Nephron (organoid): Measurements from ENCODE around the gene GREM2.
A peak's percentile ranks its signal among the peaks of the same experiment; 100 is the strongest.

Experiments
- H3K27ac Mint-ChIP-seq, 3 experiments: 2 replicates each; pipeline ENCODE4 v1.8.0; 2020; ENCODE audit warnings: mixed read lengths in 3 of 3, mild to moderate bottlenecking in 2 of 3, moderate library complexity in 1 of 3
- H3K27me3 Mint-ChIP-seq: 2 replicates; pipeline ENCODE4 v1.8.0; 2021; ENCODE audit warnings: low read depth, mild to moderate bottlenecking, moderate library complexity, mixed read lengths
- H3K36me3 Mint-ChIP-seq: 2 replicates; pipeline ENCODE4 v1.8.0; 2020; ENCODE audit warnings: low read depth, mixed read lengths
- H3K4me1 Mint-ChIP-seq: 2 replicates; pipeline ENCODE4 v1.8.0; 2020; ENCODE audit warnings: mixed read lengths
- H3K4me3 Mint-ChIP-seq, 3 experiments: 2 replicates each; pipeline ENCODE4 v1.8.0; 2020; ENCODE audit warnings: mild to moderate bottlenecking in 3 of 3, mixed read lengths in 3 of 3, moderate library complexity in 2 of 3
- H3K9me3 Mint-ChIP-seq: 2 replicates; pipeline ENCODE4 v1.8.0; 2020; ENCODE audit warnings: mixed read lengths
- TF ChIP-seq, protein P1 (sequence below), 3 experiments: fragments of 200-600 bp; sonication (generic); IDR thresholded peaks; one replicate each; pipeline ENCODE4 v1.5.0; 2021; ENCODE audit warnings: antibody characterized with exemption in 3 of 3; ENCODE audit not compliant: unreplicated experiment in 3 of 3

GREM2 gene

DNA sequence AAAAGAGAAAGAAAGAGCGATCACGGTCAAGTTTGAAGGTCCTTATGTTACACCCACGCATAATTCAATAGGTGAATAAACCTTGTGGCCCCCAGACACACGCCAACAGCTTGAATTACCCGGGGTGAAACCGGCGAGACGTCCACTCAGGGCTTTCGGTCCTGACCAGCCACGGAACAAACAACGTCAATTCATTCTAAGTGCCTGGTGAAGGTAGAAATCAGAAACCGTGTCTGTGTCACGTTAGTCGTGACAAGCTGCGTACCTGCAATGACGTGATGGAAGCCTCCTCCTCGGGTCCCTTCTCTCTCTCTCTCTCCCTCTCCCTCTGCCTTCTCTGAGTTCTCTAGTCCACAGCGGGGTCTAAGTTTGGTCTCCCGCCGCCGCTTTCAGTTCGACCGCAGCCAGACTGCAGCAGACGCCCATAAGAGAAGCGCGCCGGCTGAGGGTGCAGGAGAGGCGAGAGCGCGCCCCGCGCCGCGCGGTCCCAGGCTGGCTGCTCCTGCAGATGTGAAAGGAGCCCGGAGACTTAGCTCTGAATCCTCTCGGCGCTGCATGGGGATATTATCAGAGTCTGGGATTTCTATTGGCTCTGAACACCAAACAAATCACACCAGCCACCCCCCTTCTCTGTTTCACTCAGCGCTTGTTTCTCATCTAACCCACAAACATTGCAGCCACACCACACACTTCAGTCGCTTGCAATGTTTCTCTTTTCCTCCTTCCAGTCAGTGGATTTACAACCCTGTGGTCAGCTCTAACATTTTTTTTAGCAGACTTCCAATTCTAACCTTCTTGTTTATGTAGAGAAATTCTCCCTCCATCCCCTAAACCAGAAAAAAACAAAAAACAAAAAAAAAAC, at the start of gene GREM2:
Gene GREM2 (minus strand): TSS at position 537 of the 862 bp plus-strand sequence. CDS start 118,680 bp downstream, outside the sequence.
- Mint-ChIP-seq H3K4me3 (peak within 1 kb of the TSS; percentile 94 to 95 (median 94)), H3K9me3 (no peaks in the 10 kb centered on the region), H3K27ac (peak within 1 kb of the TSS; percentile 5 to 42 (median 30)), H3K27me3 (peaks cover 50% of the 10 kb centered on the region), H3K4me1 (peaks cover 41% of the 10 kb centered on the region), H3K36me3 (no peaks in the 10 kb centered on the region)
- TF ChIP-seq, protein P1, sequence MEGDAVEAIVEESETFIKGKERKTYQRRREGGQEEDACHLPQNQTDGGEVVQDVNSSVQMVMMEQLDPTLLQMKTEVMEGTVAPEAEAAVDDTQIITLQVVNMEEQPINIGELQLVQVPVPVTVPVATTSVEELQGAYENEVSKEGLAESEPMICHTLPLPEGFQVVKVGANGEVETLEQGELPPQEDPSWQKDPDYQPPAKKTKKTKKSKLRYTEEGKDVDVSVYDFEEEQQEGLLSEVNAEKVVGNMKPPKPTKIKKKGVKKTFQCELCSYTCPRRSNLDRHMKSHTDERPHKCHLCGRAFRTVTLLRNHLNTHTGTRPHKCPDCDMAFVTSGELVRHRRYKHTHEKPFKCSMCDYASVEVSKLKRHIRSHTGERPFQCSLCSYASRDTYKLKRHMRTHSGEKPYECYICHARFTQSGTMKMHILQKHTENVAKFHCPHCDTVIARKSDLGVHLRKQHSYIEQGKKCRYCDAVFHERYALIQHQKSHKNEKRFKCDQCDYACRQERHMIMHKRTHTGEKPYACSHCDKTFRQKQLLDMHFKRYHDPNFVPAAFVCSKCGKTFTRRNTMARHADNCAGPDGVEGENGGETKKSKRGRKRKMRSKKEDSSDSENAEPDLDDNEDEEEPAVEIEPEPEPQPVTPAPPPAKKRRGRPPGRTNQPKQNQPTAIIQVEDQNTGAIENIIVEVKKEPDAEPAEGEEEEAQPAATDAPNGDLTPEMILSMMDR (IDR thresholded peaks at IDR 0.05; ENCODE audit: unreplicated experiment in 3 of 3), result no peak

DNA sequence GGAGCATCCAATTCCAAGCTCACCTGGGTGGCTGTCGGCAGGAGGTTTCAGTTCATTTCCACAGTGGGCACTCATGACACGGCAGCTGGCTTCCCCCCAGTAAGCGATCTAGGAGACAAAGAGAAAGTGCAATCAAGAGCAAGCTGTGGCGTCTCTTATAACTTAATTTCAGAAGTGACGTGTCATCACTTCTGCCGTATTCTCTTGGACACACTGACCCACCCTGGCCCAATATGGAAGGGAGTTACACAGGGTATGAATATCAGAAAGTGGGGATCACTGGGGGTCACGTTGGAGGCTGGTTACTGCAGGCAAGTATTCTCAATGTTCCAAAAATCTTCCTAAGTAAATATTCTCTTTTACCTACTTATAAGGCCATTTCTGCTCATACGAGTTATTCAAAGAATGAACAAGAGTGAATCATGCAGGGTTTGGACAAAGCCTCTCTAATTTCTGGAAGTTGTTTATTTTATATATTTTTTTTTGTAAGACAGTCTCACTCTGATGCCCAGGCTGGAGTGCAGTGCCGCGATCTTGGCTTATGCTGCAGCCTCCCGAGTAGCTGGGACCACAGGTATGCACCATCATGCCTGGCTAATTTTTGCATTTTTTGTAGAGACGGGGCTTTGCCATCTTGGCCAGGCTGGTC, 46.5 kb upstream of the GREM2 start:
- H3K9me3 Mint-ChIP-seq, result no peaks in the 10 kb centered on the region
- peaks cover 8% of the 10 kb centered on the region for H3K4me1 Mint-ChIP-seq
- no peak overlapping the region for H3K27ac Mint-ChIP-seq
- H3K4me3 Mint-ChIP-seq, result no peak overlapping the region
- TF ChIP-seq, protein P1 (IDR thresholded peaks at IDR 0.05; ENCODE audit: unreplicated experiment in 3 of 3), result no peak
- H3K27me3 Mint-ChIP-seq, result no peaks in the 10 kb centered on the region
- no peaks in the 10 kb centered on the region for H3K36me3 Mint-ChIP-seq

DNA sequence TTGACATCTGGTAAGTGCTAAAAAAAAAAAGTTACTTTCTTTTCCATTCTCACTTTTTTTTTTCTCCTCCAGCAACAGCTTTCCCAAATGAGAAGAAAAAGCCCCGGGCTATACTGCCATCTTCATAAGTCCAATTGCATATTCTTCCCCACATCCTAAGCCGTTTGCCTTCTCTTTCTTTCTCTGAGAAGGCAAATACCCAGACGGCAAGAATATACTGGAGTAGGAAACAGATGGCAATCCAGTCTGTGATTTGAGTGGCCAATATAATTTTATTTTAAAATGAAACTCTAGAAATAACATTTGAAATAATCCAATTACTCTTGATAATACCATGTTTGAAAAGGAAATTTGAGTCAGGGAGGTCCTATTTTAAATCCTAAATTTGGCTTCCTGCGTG, 44.6 kb upstream of the GREM2 start:
- Mint-ChIP-seq H3K27me3 (peaks cover 3% of the 10 kb centered on the region), H3K36me3 (no peaks in the 10 kb centered on the region), H3K4me1 (peaks cover 16% of the 10 kb centered on the region), H3K4me3 (no peak overlapping the region), H3K27ac (no peak overlapping the region), H3K9me3 (no peaks in the 10 kb centered on the region)
- TF ChIP-seq, protein P1 (IDR thresholded peaks at IDR 0.05; ENCODE audit: unreplicated experiment in 3 of 3), result no peak

DNA sequence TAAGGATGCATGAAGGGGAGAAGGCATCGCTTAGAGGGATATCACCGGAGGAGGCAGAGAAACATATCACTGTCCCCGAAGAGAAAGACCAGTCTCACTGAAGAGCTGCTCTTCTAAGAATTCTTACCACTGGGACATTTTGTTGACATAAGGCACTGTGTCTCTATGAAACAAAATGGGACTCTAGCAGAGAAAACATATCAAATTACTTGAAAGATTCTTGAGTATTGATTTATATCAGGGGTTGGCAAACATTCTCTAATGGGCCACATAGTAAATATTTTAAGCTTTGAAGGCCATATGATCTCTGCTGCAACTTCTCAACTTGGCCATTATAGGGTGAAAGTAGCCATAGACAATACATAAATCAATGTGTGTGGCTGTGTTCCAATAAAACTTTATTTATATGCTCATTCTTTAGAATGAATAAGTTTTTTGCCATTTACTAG, 41.0 kb upstream of the GREM2 start:
- H3K36me3 Mint-ChIP-seq, result no peaks in the 10 kb centered on the region
- peaks cover 7% of the 10 kb centered on the region for H3K4me1 Mint-ChIP-seq
- TF ChIP-seq, protein P1 (IDR thresholded peaks at IDR 0.05; ENCODE audit: unreplicated experiment in 3 of 3), result no peak
- peaks cover 3% of the 10 kb centered on the region for H3K27me3 Mint-ChIP-seq
- no peaks in the 10 kb centered on the region for H3K9me3 Mint-ChIP-seq
- no peak overlapping the region for H3K4me3 Mint-ChIP-seq
- peak overlapping the region in 1 of 3 experiments; percentile 0 for H3K27ac Mint-ChIP-seq

DNA sequence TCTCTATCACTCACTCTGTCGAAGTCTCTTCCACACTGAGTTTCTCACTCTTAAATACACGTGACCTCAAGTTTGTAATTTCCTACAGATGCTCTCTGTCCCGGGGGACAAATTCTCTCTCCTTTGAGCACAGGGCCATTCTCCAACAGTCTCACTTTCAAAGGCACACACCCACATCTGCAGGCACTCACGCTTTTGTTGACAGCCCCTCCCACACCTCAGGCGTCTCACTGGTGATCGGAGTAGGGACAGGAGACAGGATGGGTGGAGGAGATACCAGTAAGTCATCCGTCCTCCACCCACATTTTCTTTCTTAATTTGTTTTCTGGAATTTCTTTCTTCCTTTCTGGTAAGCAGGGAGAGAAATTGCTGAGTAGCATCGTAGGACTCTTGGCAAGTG, 40.6 kb upstream of the GREM2 start:
- TF ChIP-seq, protein P1 (IDR thresholded peaks at IDR 0.05; ENCODE audit: unreplicated experiment in 3 of 3), result no peak
- H3K27me3 Mint-ChIP-seq, result peaks cover 3% of the 10 kb centered on the region
- peak overlapping the region in 1 of 3 experiments; percentile 0 for H3K27ac Mint-ChIP-seq
- no peak overlapping the region for H3K4me3 Mint-ChIP-seq
- no peaks in the 10 kb centered on the region for H3K9me3 Mint-ChIP-seq
- H3K4me1 Mint-ChIP-seq, result peaks cover 7% of the 10 kb centered on the region
- H3K36me3 Mint-ChIP-seq, result no peaks in the 10 kb centered on the region
